Measurements from ENCODE around the gene MX2. TPM values are rescaled to one million over a fixed set of nuclear protein-coding genes. Genes with fewer than 3 reads are reported as not detected.

Gene MX2
- polyA plus RNA-seq, 1 donor from 2014 or later = not detected

DNA sequence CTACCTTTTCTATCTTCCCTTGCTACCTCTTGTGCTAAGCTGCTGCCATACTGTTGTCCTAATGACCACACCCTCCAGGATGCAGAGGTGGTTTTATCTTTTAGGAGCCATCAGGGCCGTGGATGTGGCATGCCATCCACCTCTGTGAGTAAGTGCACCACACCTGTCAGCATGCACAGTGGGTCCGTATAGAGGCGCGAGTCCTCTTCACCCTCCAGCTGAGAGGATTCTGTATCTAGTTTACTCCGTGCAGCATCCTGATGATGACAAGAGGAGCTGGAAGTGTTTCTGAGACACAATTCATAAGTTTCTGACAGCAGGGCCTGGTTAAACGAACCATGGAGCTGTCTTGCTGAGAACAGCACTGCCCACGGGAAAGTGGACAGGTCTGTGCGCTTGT lies 34.1 kb upstream of the MX2 start:
- no peak for TF ChIP-seq EZH2 (IDR thresholded peaks at IDR 0.05; ENCODE audit: borderline replicate concordance, insufficient read depth, low read length, poor library complexity, severe bottlenecking)
- TF ChIP-seq SMC3 (conservative IDR thresholded peaks at IDR 0.05; ENCODE audit: poor library complexity) = no peak
- no peak for TF ChIP-seq POLR2AphosphoS5 (IDR thresholded peaks at IDR 0.05)
- no peak for TF ChIP-seq EP300 (conservative IDR thresholded peaks at IDR 0.05; ENCODE audit: poor library complexity, severe bottlenecking)
- TF ChIP-seq, protein P1, sequence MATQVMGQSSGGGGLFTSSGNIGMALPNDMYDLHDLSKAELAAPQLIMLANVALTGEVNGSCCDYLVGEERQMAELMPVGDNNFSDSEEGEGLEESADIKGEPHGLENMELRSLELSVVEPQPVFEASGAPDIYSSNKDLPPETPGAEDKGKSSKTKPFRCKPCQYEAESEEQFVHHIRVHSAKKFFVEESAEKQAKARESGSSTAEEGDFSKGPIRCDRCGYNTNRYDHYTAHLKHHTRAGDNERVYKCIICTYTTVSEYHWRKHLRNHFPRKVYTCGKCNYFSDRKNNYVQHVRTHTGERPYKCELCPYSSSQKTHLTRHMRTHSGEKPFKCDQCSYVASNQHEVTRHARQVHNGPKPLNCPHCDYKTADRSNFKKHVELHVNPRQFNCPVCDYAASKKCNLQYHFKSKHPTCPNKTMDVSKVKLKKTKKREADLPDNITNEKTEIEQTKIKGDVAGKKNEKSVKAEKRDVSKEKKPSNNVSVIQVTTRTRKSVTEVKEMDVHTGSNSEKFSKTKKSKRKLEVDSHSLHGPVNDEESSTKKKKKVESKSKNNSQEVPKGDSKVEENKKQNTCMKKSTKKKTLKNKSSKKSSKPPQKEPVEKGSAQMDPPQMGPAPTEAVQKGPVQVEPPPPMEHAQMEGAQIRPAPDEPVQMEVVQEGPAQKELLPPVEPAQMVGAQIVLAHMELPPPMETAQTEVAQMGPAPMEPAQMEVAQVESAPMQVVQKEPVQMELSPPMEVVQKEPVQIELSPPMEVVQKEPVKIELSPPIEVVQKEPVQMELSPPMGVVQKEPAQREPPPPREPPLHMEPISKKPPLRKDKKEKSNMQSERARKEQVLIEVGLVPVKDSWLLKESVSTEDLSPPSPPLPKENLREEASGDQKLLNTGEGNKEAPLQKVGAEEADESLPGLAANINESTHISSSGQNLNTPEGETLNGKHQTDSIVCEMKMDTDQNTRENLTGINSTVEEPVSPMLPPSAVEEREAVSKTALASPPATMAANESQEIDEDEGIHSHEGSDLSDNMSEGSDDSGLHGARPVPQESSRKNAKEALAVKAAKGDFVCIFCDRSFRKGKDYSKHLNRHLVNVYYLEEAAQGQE (IDR thresholded peaks at IDR 0.05; ENCODE audit: borderline replicate concordance) = no peak
- no peak for TF ChIP-seq TAF1 (IDR thresholded peaks at IDR 0.05; ENCODE audit: low read depth)
- TF ChIP-seq, protein P2, sequence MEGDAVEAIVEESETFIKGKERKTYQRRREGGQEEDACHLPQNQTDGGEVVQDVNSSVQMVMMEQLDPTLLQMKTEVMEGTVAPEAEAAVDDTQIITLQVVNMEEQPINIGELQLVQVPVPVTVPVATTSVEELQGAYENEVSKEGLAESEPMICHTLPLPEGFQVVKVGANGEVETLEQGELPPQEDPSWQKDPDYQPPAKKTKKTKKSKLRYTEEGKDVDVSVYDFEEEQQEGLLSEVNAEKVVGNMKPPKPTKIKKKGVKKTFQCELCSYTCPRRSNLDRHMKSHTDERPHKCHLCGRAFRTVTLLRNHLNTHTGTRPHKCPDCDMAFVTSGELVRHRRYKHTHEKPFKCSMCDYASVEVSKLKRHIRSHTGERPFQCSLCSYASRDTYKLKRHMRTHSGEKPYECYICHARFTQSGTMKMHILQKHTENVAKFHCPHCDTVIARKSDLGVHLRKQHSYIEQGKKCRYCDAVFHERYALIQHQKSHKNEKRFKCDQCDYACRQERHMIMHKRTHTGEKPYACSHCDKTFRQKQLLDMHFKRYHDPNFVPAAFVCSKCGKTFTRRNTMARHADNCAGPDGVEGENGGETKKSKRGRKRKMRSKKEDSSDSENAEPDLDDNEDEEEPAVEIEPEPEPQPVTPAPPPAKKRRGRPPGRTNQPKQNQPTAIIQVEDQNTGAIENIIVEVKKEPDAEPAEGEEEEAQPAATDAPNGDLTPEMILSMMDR (IDR thresholded peaks at IDR 0.05; ENCODE audit: poor library complexity, severe bottlenecking) = no peak
- TF ChIP-seq RAD21 (conservative IDR thresholded peaks at IDR 0.05) = no peak
- TF ChIP-seq MXI1 (conservative IDR thresholded peaks at IDR 0.05; ENCODE audit: poor library complexity, severe bottlenecking) = no peak
- Histone ChIP-seq H2AFZ (ENCODE audit: low read depth, low read length) (no peak overlapping the region), H3K79me2 (replicated peaks; ENCODE audit: insufficient read depth, low read length) (no peaks in the 10 kb centered on the region), H3K9ac (ENCODE audit: low read length) (no peak overlapping the region), H3F3A (ENCODE audit: insufficient read depth, low read length, poor library complexity, severe bottlenecking) (no peaks in the 10 kb centered on the region), H3K27ac (ENCODE audit: low read length) (no peak overlapping the region), H3K4me2 (ENCODE audit: low read length) (no peak overlapping the region), H3K4me3 (ENCODE audit: low read length) (no peak overlapping the region), H3K9me3 (ENCODE audit: low read length) (no peaks in the 10 kb centered on the region), H4K20me1 (ENCODE audit: insufficient read depth) (no peaks in the 10 kb centered on the region), H3K9me2 (ENCODE audit: insufficient read depth, low read length) (no peaks in the 10 kb centered on the region), H3K36me3 (ENCODE audit: insufficient read depth, low read length) (no peaks in the 10 kb centered on the region), H3K27me3 (ENCODE audit: insufficient read depth, low read depth, low read length) (no peaks in the 10 kb centered on the region)

DNA sequence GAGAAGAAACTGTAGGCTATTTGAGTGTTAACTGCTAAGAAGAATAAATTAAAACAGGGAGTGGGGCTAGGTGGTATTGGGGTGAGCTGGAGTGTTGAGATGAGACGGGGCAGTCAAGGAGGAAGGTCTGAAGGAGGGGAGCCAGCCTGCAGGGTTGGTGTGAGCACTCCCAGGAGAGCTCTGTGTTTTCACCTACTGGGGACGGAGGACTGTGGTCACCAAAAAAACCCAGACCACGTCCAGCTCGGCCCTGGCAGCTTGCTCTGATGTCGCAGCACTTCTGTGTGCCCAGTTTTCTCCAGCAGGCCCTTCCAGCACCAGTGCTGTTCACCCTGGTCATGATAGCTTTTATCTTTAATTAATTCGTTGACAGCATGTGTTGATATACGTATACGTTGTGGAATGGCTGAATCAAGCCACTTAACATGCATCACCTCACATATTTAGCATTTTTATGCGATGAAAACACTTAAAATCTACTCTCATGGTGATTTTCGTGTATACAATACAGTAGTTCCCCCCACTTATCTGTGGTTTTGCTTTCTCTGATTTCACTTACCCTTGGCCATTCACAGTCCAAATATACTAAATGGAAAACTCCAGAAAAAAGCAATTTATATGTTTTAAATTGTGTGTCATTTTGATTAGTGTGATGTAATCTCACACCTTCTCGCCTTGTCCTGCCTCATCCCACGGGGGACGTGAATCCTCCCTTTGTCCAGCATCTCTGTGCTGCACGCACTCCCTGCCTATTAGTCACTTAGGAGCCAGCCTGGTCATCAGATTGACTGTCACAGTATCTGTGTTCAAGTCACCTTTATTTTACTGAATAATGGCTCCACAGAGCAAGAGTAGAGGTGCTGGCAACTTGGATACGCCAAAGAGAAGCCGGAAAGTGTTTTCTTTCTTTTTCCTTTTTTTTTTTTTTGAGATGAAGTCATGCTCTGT lies 32.9 kb upstream of the MX2 start:
- H3K4me3 ChIP-seq (ENCODE audit: low read length) = no peak overlapping the region
- H3K79me2 ChIP-seq (replicated peaks; ENCODE audit: insufficient read depth, low read length) = no peaks in the 10 kb centered on the region
- TF ChIP-seq TAF1 (IDR thresholded peaks at IDR 0.05; ENCODE audit: low read depth) (no peak), RAD21 (conservative IDR thresholded peaks at IDR 0.05) (no peak), MXI1 (conservative IDR thresholded peaks at IDR 0.05; ENCODE audit: poor library complexity, severe bottlenecking) (no peak), SMC3 (conservative IDR thresholded peaks at IDR 0.05; ENCODE audit: poor library complexity) (no peak), POLR2AphosphoS5 (IDR thresholded peaks at IDR 0.05) (no peak), EP300 (conservative IDR thresholded peaks at IDR 0.05; ENCODE audit: poor library complexity, severe bottlenecking) (no peak)
- TF ChIP-seq, protein P1 (IDR thresholded peaks at IDR 0.05; ENCODE audit: borderline replicate concordance) = no peak
- TF ChIP-seq, protein P2 (IDR thresholded peaks at IDR 0.05; ENCODE audit: poor library complexity, severe bottlenecking) = no peak
- no peaks in the 10 kb centered on the region for H3K36me3 ChIP-seq (ENCODE audit: insufficient read depth, low read length)
- no peak overlapping the region for H3K9ac ChIP-seq (ENCODE audit: low read length)
- no peaks in the 10 kb centered on the region for H4K20me1 ChIP-seq (ENCODE audit: insufficient read depth)
- no peaks in the 10 kb centered on the region for H3K9me2 ChIP-seq (ENCODE audit: insufficient read depth, low read length)
- no peaks in the 10 kb centered on the region for H3K27me3 ChIP-seq (ENCODE audit: insufficient read depth, low read depth, low read length)
- no peaks in the 10 kb centered on the region for H3F3A ChIP-seq (ENCODE audit: insufficient read depth, low read length, poor library complexity, severe bottlenecking)
- H3K27ac ChIP-seq (ENCODE audit: low read length) = no peak overlapping the region
- H2AFZ ChIP-seq (ENCODE audit: low read depth, low read length) = no peak overlapping the region
- peaks cover 8% of the 10 kb centered on the region for H3K9me3 ChIP-seq (ENCODE audit: low read length)
- H3K4me2 ChIP-seq (ENCODE audit: low read length) = no peak overlapping the region

Data from neural cell (in vitro differentiated cells).